Fibroblast of lung (primary cell): ENCODE results near the gene GCLC. TPM values are rescaled to one million over a fixed set of nuclear protein-coding genes. Genes with fewer than 3 reads are reported as not detected.

Experiments used
- DNase-seq, 2 donors: peaks; one replicate each; pipeline versions ENCODE4 v3.0.0 to v3.0.0-alpha.2; 2010; ENCODE audit warnings: low read depth in 2 of 2
- H2AFZ ChIP-seq: 2 replicates; pipeline ENCODE4 v1.5.1; 2012; ENCODE audit warnings: low read length, control low read depth, inconsistent platforms
- H3K27ac ChIP-seq: 2 replicates; pipeline ENCODE4 v1.5.1; 2011; ENCODE audit warnings: low read length, control low read depth; ENCODE audit not compliant: insufficient read depth
- H3K27me3 ChIP-seq: 2 replicates; pipeline ENCODE4 v1.5.1; 2011; ENCODE audit warnings: mild to moderate bottlenecking, low read length; ENCODE audit not compliant: control insufficient read depth, insufficient read depth
- H3K36me3 ChIP-seq: 2 replicates; pipeline ENCODE4 v1.5.1; 2011; ENCODE audit warnings: low read length; ENCODE audit not compliant: control insufficient read depth, insufficient read depth
- H3K4me1 ChIP-seq: 2 replicates; pipeline ENCODE4 v1.5.1; 2011; ENCODE audit warnings: low read length; ENCODE audit not compliant: control insufficient read depth, insufficient read depth; ENCODE audit errors: extremely low read depth
- H3K4me2 ChIP-seq: 2 replicates; pipeline ENCODE4 v1.5.1; 2011; ENCODE audit warnings: low read length, control low read depth; ENCODE audit not compliant: insufficient read depth; ENCODE audit errors: extremely low read depth
- H3K4me3 ChIP-seq, 4 experiments: fragments of 200-600 bp in 1 of 4; sonication (generic) in 1 of 4; replicated peaks in 1 of 4; 2 replicates each; pipeline ENCODE4 v1.5.1; 2011 to 2016; ENCODE audit warnings: low read length in 4 of 4, low read depth in 3 of 4, mild to moderate bottlenecking in 3 of 4, control low read depth in 2 of 4, inconsistent platforms in 1 of 4, mixed read lengths in 1 of 4; ENCODE audit not compliant: insufficient read depth in 1 of 4; ENCODE audit errors: control extremely low read depth in 1 of 4
- H3K79me2 ChIP-seq: 2 replicates; pipeline ENCODE4 v1.5.1; 2012; ENCODE audit warnings: mild to moderate bottlenecking, low read length, inconsistent platforms; ENCODE audit not compliant: control insufficient read depth, insufficient read depth
- H3K9ac ChIP-seq: 2 replicates; pipeline ENCODE4 v1.5.1; 2011; ENCODE audit warnings: mild to moderate bottlenecking, low read length, control low read depth; ENCODE audit not compliant: insufficient read depth
- H3K9me3 ChIP-seq: 2 replicates; pipeline ENCODE4 v1.5.1; 2012; ENCODE audit warnings: low read depth, low read length; ENCODE audit not compliant: control insufficient read depth, insufficient read depth
- H4K20me1 ChIP-seq: 2 replicates; pipeline ENCODE4 v1.5.1; 2011; ENCODE audit warnings: low read length; ENCODE audit not compliant: control insufficient read depth, insufficient read depth; ENCODE audit errors: extremely low read depth
- EZH2 ChIP-seq: IDR thresholded peaks from 2 replicates; pipeline ENCODE4 v1.5.1; 2012; ENCODE audit warnings: low read length, control low read depth, mild to moderate bottlenecking; ENCODE audit errors: missing control alignments
- polyA plus RNA-seq, 2 donors: library from polyadenylated mRNA; depleted of rRNA in 1 of 2; stranded (reverse) in 1 of 2; unstranded in 1 of 2; fragments of >200 nt; gene quantifications; 2 replicates each; pipeline ENCODE4 v1.2.1, GENCODE V29; 2011 to 2012; ENCODE audit warnings: missing spikeins in 1 of 2
- total RNA-seq: library from RNA; depleted of rRNA; stranded (reverse); fragments of >200 nt; gene quantifications from 2 replicates; pipeline ENCODE4 v1.2.1, GENCODE V29; 2014
- TF ChIP-seq, protein P1 (sequence below), 2 donors: IDR thresholded peaks in 1 of 2; conservative IDR thresholded peaks in 1 of 2; 1 replicate in 1 of 2; 2 replicates in 1 of 2; pipeline ENCODE4 v1.5.1; 2011 to 2012; ENCODE audit warnings: low read length in 2 of 2, control low read depth in 1 of 2, inconsistent platforms in 1 of 2, low read depth in 1 of 2, mild to moderate bottlenecking in 1 of 2

GCLC gene
- total and polyA plus RNA-seq, 2 donors (not counting 1 experiment from before 2014, with no cell fraction given), result 16.0 to 31.4 TPM

DNA sequence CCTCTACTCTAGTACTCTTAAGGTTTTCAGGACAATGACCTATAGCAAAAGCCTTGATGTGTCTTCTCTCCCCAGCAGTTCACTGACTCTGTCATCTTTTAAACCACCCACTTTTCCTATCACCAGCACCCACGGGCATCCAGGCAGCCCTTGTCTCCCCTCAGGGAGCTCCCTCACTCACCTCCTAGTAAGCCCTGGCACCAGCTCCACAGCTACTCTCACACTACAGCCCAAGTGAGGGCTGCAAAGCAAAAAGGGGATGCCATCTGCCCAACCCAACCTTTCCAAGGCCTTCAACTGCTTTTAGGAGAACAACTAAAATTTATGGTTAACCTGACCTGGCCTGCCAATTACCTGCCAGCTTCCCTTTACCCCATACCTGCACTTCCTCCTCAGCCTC, 26.0 kb downstream of the GCLC start:
- no peak overlapping the region for H3K9ac ChIP-seq
- no peaks in the 10 kb centered on the region for H3K79me2 ChIP-seq
- peaks cover 2% of the 10 kb centered on the region for H3K36me3 ChIP-seq
- no peak overlapping the region for H2AFZ ChIP-seq
- H3K27ac ChIP-seq, result no peak overlapping the region
- H3K4me3 ChIP-seq, result no peak overlapping the region
- no peaks in the 10 kb centered on the region for H3K4me1 ChIP-seq
- no peaks in the 10 kb centered on the region for H4K20me1 ChIP-seq
- TF ChIP-seq, protein P1, sequence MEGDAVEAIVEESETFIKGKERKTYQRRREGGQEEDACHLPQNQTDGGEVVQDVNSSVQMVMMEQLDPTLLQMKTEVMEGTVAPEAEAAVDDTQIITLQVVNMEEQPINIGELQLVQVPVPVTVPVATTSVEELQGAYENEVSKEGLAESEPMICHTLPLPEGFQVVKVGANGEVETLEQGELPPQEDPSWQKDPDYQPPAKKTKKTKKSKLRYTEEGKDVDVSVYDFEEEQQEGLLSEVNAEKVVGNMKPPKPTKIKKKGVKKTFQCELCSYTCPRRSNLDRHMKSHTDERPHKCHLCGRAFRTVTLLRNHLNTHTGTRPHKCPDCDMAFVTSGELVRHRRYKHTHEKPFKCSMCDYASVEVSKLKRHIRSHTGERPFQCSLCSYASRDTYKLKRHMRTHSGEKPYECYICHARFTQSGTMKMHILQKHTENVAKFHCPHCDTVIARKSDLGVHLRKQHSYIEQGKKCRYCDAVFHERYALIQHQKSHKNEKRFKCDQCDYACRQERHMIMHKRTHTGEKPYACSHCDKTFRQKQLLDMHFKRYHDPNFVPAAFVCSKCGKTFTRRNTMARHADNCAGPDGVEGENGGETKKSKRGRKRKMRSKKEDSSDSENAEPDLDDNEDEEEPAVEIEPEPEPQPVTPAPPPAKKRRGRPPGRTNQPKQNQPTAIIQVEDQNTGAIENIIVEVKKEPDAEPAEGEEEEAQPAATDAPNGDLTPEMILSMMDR (conservative IDR thresholded peaks at IDR 0.05 in 1 of 2, IDR thresholded peaks at IDR 0.05 in 1 of 2; ENCODE audit: low read depth in 1 of 2, low read length in 2 of 2), result no peak
- no peak for TF ChIP-seq EZH2
- H3K9me3 ChIP-seq, result no peaks in the 10 kb centered on the region
- no peak for DNase-seq
- no peaks in the 10 kb centered on the region for H3K27me3 ChIP-seq
- no peak overlapping the region for H3K4me2 ChIP-seq

DNA sequence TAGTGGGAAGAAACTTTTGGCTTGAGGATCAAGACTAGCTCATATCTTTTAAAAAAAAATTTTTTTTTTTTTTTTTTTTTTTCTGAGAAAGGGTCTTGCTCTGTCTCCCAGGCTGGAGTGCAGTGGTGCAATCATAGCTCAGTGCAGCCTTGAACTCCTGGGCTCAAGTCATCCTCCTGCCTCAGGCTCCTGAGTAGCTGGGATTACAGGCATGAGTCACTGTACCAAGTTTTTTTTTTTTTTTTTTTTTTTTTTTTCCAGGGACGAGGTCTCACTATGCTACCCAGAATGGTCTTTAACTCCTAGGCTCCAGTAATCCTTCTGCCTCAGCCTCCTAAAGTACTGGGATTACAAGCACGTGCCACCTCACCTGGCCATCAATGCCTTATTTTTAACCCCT, 27.9 kb downstream of the GCLC start:
- DNase-seq, result no peak
- Histone ChIP-seq H3K27ac (no peak overlapping the region), H2AFZ (no peak overlapping the region), H3K79me2 (no peaks in the 10 kb centered on the region), H3K9me3 (no peaks in the 10 kb centered on the region), H3K27me3 (no peaks in the 10 kb centered on the region), H3K36me3 (peaks cover 2% of the 10 kb centered on the region), H3K4me3 (no peak overlapping the region), H4K20me1 (no peaks in the 10 kb centered on the region), H3K9ac (no peak overlapping the region), H3K4me1 (no peaks in the 10 kb centered on the region), H3K4me2 (no peak overlapping the region)
- no peak for TF ChIP-seq EZH2
- TF ChIP-seq, protein P1 (conservative IDR thresholded peaks at IDR 0.05 in 1 of 2, IDR thresholded peaks at IDR 0.05 in 1 of 2; ENCODE audit: low read depth in 1 of 2, low read length in 2 of 2), result no peak

DNA sequence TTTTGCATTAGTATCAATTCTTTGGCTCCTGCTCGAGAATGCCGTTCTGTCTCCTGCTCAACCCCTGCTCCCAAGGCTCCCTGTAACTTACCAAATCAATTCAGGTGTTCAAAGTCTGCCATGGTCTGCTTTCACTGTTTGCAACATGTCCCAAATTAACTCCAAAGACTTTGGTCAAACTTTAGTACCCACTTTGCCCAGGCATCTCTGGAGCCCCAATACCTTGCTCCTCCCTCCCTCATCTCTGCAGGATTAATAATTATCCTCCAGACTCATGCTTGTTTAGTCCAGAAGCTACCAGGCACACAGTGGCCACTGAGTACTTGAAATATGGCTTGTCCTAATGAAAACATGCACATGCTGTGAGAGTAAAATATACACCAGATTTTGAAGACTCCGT, 30.2 kb downstream of the GCLC start:
- H3K79me2 ChIP-seq, result no peaks in the 10 kb centered on the region
- H3K4me3 ChIP-seq, result no peak overlapping the region
- TF ChIP-seq EZH2, result no peak
- TF ChIP-seq, protein P1 (conservative IDR thresholded peaks at IDR 0.05 in 1 of 2, IDR thresholded peaks at IDR 0.05 in 1 of 2; ENCODE audit: low read depth in 1 of 2, low read length in 2 of 2), result no peak

More for the DNA sequence above, 30.2 kb downstream of the GCLC start:
- Histone ChIP-seq H3K36me3 (peaks cover 4% of the 10 kb centered on the region), H3K4me1 (no peaks in the 10 kb centered on the region), H3K9ac (no peak overlapping the region), H3K9me3 (no peaks in the 10 kb centered on the region), H3K27ac (no peak overlapping the region), H2AFZ (no peak overlapping the region), H4K20me1 (no peaks in the 10 kb centered on the region), H3K27me3 (no peaks in the 10 kb centered on the region), H3K4me2 (no peak overlapping the region)
- no peak for DNase-seq
